AG20443 (cell line): ENCODE measurements around the gene RBP4.

Experiments used
- DNase-seq: peaks from one replicate; pipeline ENCODE4 v3.0.0; 2012; ENCODE audit warnings: low spot score, mixed read lengths

RBP4 gene

DNA sequence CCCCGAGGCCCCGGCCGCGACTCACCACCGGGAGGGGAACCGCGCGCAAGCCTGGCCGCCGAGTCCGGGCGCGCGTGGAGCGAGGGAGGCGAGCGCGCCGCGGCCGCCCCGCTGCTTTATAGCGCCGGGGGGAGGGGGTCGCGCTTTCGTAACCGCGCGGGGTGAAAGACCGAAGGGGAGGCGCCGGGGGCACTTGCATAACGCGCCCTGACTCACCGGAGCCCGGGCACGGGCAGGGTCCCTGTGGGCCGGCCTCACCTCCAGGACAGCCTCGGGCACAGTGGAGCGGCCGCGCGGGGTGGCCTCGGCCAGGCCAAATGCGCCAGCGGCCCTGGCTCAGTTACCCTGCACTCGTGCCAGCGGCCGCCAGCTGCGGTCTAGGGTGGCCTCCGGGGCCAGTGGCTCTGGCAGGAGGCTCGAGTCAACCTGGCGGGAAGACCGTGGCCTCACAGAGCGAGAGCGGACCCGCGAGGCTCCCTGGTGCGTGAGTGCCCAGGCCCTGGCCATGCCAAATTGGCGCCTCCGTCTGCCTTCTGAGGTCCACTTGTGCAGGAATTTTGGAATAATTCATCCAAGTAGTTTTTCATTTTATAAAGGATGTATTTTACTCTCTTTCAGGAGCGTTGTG lies at the start of gene RBP4:
RBP4 (minus strand) TSS at position 90 of the 628 bp plus-strand sequence. CDS start 207 bp downstream, outside the sequence.
- DNase-seq: peak; percentile 43

DNA sequence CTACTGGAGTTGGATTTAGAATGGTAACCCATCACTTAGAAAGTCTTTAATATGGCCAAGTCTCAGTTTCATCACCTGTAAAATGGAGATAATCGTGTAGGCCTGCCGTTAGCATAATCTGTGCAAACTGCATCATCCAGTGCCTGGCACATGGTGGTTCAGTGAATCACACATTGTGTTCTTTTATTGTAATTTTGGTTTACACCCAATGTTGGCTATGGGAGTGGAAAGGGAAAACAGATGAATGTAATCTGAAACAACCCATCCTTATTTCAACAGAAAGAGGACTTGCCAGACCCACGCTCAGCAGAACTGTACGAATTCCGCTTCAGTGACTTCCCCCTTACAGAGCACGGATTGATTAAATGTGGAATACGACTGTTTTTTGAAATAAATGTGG lies 38.8 kb upstream of the RBP4 start:
- DNase-seq: peak; percentile 21

DNA sequence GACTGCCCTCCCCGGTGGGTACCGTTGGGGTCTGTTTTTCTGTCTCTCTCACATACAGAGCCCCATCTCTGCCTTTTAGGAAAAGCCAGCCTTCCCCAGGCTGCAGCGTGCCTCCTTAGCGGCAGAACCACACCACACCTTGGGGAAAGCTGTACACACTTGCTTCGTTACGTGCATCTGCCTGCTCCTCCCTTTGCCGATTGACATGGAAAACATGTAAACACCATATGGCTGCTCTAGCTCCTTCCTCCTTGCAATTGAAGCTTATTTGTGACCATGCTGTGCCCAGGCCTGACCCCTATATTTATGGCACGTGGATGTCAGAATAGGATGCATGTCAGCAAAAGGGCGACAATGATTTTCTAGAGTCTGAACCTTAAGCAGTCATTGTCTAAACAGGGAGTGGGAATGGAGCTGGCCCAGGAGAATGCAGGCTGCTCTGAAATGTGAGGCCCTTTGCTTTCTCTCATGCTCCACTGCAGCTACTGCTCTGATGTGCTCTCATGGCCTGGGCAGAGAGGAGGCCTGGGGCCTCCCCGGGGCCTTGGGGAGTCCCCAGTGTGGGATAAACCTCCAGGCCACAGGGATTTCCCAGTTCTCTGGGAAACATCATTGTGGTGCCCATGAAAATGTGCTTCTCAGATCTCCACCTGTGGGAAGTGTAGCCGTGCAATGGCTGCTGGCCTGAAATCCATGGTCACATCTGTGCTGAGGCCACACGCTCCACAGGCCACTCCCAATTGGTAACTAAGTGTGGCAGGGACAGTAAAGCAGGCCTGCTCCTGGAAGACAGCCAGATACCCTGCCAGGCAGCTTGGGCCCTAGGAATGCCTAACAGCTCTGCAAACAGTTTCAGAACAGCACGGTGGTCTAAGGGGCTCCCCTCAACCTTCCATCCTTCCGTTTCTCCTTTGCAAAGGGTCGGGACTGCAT lies 29.9 kb upstream of the RBP4 start:
- no peak for DNase-seq

DNA sequence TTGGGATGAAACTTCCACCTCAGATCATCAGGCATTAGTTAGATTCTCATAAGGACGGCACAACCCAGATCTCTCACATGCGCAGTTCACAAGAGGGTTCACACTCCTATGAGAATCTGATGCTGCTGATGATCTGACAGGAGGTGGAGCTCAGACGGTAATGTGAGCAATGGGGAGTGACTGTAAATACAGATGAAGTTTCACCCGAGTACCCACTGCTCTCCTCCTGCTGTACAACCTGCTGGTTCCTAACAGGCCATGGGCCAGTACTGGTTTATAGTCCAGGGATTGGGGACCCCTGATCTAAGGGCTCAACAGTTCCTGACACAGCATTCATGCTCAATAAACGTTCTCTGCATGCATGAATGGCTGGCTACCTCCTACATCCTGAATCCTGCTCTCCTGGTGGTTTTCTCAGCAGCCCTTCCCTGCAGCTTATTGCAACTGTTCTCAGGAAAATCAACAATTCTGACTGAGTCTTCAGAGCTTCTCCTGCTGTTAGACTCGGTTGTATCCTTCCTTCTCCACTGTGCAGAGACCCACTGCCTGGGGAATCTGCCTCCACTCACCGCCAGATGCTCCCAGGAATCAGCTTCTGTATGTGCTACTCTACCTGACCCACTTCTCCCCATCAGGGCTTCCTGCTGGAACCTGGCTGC lies 28.7 kb upstream of the RBP4 start:
- DNase-seq: no peak

DNA sequence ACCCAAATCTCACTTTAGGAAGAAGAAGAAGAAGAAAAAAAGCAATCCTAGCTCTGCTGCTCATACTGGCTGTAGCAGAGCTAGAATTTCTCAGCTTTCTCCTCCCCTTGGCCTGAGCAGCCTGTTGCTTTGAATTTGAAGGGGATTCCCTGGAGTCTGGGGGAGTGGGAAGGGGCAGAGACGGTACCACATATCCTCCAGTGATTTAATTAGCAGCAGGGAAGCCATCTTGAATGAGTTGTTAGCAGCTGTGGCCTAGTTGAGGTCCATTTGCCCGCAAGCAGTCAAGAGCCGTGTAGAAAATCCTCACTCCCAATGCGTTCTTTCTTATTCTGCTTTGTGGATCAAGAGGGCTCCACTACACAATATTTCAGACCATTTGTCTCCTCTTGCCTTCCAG lies 27.8 kb upstream of the RBP4 start:
- DNase-seq: no peak

DNA sequence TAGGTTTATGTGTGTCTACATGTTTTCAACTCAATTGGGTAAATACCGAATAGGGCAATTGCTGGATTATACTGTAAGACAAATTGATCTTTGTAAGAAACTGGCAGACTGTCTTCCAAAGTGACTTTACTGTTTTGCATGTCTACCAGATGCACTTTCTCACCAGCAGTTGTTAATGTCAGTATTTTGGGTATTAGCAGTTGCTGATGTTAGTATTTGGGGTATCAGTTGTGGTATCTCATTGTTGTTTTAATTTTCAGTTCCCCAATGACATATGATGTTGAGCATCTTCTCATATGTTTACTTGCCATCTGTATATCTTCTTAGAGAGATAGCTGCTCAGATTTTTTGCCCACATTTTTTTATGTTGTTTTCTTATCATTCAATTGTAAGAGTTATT lies 21.9 kb upstream of the RBP4 start:
- no peak for DNase-seq

DNA sequence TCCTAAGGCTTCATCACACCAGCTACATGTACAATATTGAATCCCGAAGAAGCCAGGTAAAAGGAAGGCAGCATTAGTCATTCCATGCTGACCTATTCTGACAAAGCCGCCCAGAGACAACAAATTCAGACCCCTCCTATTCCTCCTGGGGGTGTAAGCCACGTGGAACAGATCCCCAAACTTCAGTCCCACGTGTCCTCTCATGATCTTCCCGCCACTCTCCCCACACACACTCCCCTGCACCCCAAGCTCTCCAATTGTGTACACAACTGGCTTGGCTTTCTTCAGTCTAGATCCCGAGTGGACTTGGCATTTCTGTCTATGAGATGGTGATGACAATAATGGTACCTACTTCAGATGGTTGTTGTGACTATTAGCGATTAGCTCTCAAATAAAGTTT lies 19.9 kb upstream of the RBP4 start:
- DNase-seq: no peak

DNA sequence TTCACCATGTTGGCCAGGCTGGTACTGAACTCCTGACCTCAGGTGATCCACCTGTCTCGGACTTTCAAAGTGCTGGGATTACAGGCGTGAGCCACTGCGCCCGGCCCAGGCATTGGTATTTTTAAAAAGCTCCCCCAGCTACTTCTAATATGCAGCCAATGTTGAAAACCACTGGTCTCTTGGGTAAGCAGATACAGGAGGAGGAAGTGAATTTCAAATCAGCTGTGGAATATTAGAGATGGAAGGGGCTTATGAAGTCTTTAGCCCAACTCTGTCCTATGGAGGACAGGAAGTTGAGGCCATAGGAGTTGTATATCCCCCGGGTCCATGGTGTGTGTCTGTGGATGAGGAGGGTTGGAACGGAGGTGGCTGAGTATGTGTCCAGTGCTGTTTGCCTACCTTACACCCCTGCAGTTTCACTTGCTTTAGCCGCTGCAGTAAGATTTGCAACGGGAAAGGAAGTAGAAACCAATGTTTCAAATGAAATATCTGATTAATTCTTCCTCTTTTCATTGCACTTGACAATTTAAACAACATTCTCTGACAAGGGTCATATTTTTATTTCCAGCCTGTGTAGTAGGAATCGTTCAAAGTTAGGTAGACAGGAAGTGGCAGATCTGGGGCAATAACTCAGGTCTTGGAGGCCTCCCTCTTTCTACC lies 14.7 kb upstream of the RBP4 start:
- no peak for DNase-seq

DNA sequence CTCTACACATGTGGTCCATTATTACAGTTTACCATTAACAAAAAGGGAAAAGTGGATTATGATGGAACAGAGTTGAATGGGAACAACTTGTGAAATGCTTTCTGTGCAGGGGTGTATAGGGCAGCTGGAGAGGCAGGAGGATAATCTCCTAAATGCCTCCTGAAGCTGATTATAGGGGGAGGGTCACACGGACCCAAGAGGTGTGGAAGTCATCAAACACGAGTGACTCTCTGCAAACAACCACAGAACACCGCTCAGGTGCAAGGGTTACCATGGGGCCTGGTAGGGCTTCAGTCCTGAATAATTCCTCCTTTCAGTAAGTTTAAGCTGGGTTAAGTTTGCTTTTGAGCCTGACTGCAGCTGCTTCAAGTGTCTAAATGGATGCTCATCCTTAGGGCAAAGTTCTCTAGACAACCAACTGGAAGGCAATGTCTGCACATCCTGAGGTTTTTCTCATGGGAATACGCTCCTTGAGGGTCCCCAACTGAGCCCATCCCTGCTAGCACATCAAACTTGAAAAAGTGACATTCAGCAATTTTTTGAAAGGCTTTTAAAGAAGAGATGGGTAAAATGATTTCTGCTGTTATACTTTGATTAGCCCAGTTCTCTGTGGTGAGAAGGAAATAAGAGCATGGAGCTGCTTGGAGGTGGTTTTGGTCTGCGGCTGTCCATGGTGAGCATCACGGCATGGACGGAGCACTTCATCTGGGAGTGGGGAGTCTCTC lies 13.2 kb upstream of the RBP4 start:
- DNase-seq: no peak

DNA sequence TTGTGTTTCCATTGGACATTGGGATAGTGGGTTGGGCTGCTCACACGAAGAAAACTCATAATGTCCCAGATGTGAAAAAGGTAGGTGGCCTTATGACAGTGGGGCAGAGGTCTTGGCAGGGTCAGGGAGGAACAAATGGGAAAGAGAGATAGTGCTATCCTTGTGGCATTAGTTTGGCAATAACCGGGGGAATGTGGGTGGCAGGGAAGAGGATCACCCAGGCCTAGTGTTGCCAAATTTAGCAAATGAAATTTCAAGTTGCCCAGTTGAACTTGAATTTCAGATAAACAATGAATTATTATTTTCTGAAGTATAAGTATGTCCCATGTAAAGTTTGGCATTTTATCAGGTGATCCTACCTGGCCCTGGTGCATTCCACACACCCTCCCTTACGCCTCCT lies 12.1 kb upstream of the RBP4 start:
- no peak for DNase-seq

DNA sequence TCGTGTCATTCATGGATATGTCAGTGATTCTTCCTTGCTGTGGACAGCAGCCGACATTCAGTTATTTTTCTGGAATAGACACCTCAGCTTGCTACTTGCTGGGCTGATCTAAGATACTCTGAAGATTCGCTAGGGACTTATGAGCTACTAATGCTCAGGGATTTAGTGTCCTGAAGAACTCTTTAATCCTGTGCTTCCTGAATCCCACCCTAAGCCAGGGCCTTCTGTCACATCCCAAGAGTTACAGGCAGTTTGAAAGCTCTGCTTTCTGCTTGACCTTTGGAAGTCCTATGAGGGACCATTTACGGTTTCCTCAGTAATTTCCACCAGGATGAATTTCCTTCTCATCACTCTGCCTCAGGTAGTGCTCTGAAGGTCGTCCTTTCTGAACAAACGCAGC lies 11.3 kb upstream of the RBP4 start, which contains the start of gene PDE6C:
PDE6C (plus strand) TSS at position 227 of the 400 bp plus-strand sequence. CDS start 189 bp downstream, outside the sequence.
- no peak for DNase-seq

DNA sequence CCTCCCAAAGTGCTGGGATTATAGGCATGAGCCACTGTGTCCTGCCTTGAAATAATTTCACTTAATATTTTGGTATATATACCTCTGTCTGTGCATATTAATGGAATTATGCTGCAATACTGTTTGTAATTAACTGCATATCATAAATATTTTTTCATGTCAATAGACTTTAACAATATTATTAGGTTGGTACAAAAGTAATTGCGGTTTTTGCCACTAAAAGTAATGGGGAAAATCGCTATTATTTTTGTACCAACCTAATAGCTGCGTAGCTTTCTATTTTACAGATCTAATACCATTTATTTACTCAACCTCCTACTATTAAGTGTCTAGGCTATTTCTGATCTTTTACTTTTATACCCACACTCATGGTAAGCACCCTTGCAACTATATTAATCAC lies 7.4 kb upstream of the RBP4 start:
- no peak for DNase-seq

DNA sequence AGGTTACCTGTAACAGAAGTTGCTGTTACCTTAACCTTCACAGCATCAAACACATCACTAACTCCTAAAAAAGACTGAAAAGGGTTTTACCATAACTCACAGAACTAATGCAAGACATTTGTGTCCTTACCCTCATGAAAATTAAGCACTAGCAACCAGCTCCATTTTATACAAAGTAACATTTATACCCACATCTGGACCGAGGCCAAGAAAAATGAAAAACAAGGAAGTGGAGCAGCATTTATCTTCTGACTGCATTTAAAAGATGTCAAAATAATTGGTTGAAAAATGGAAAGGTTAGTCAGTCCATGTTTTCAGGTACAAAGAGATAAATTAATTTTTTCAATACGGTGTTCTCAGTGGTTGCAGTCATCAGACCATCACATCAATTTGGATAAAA lies 3.1 kb upstream of the RBP4 start:
- DNase-seq: no peak

DNA sequence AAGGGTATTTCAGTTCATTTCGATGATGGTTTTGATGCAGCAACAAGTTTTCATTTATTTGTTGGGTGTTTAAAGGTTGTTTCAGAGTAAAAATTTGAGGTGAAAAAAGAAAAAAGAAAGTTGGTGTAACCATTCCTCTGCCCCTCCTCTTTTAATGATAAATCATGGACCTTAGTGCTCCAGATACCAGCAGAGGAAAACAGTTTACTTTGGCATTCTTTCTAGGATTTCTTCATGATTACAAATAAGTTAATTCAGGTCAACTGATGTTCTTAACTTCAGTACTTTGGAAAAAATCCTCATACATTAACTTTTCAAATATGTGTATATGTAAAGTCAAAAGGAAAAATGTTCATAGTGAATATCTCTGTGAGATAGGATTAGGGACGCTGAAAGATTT lies 2.0 kb upstream of the RBP4 start:
- DNase-seq: no peak

DNA sequence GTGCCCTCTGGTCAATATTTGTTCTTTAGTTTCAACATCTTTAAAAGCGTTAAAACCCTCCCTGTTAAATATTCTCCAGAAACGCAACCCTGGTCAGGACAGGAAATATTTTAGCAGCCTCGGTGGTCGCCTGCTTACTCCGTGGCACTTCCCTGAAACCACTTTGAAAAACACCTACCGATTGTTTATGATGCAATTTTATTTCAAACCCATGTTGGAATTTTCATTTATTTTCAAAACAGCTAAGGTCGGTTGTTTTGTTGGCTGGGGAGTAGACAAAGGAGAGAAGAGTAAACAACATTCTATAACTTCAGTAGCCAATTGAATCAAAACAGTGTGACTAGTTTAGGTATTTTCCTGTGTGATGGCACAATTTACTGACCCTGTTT lies 733 bp upstream of the RBP4 start:
- DNase-seq: no peak

DNA sequence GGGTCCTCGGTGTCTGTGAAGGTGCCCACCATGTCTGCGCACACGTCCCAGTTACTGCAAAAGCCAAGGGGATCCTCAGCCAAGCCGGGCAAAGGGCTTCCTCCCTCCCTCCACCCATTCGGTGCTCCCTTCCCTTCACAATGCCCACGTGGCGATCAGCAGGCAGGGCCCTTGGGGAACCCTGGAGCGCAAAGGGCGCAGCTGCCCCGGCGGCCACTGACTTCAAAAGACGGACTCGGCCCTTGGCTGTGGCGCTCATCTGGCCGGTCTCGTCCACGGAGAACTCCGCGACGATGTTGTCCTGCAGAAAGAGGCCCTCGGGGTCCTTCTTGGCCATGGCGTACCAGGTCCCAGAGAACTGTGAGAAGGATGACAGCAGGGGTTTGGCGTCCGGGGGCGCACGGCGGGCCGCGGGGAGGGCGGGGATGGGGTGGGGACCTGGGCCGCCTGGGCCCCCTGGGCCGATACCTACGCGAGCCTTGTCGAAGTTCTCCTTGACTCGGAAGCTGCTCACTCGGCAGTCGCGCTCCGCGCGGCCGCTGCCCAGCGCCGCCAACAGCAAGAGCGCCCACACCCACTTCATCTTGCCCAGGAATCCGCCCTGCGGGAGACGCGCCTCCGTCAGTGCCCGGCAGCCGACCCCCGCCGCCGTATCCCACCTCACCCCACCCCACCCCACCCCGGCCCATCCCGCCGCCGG lies 439 bp downstream of the RBP4 start:
- peak; percentile 63 for DNase-seq

DNA sequence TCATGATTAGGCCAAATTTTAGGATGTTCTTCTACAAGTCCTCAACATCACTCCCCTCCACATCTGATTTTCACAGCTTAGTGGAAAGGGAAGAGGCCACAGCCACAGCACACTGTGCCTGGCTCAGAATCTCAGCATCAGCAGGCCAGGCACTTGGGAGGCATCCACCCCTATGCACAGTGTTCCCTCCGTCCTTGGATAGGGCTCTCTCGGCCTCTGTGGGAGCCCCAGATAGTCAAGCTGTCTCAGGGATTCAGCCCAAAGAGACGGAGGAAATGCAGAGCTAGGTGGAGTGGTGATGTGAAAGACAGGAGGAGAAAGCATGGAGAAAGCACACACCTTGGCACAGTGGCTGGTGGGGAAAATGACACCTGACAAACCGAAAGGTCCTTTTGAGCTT lies 1.3 kb downstream of the RBP4 start:
- DNase-seq: no peak

DNA sequence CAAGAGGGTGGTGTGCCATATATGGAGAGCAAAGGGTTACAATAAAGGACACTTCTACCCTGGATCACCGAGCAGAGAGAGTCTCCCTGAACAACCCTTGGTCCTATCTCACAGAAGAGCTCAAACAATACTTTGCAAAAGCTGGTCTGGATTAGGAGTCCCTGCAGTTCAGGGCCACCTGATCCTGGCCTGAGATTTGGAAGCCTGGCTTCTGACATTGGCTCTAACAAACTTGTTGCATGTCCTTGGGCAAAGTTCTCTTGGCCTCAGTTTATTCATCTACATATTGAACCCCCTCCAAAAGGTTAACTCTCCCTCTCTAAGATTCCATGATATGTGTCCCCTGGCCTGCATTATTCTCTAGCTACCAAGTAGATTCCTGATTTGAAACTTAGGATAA lies 1.7 kb downstream of the RBP4 start:
- DNase-seq: no peak

DNA sequence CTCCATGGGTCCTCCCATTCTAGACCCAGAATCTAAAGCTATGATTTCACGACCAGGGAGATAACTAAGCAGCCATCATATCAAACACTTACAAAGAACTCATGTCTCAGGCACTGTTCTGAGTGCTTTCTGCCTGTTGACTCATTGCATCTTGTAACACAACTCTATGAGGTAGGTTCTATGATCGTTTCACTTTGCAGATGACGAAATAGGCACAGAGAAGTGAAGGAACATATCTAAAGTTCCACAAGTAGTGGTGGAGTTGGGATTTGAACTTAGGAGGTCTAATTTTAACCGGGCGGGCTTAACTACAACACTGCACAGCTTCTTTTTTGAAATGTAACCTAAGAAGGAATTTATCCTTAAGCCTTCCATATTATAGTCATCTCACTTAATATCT lies 2.9 kb downstream of the RBP4 start:
- DNase-seq: no peak

DNA sequence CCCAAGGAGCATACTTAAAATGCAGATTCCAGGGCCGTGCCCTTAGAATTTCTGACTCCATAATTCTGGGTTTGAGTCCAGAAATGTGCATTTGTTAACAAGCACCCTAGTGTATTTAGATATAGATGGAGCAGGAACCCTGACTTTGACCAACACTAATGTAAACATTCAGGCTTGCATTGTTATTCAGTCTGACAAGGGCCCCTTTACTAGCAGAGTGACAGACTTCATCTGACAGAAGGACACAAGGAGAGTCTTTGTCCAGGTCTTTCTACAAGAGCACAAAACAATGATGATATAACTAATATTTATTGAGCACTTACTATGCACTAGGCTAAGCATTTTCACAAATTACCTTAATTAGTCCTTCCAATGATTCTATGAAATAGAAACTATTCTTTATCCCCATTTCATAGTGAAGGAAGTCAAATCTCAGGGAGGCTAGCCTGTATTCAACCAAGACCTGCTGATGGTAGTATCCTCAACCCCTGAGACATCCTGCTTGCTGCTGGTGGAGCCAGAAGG lies 3.9 kb downstream of the RBP4 start:
- no peak for DNase-seq

DNA sequence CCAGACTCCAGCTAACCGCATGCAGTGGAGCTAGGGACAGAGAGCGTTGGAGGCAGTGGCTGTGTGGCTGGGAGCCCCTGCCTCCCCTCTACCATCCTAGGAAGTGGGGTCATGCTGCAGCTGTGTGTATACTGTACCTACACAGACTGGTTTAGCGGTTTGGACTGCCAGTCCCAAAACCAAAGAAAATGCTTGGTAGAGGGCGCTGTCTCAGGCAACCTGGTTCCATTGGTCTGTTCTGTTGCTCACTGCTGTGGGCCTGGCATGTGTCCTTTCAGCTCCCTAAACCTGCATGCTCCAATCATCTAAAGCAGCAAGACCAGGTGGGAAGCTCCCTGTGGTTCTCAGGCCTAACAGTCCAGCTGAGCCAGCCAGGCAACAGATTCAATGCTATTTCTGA lies 4.5 kb downstream of the RBP4 start:
- DNase-seq: no peak
